ENCODE data around the gene CDKL1.
"Not testable (repeated sequence)": the region's sequence is repeated elsewhere in the genome, so short reads cannot be mapped to it uniquely, and the experiment has no call there.

The CDKL1 gene

GRCh38 chr14:50318031-50318626 is 78.6 kb downstream of the CDKL1 start:
- no peaks in the 10 kb centered on the region for H3K27me3 ChIP-seq (ENCODE audit: insufficient read depth, low read length)

GRCh38 chr14:50314098-50314497 is 82.6 kb downstream of the CDKL1 start:
- H3K27me3 ChIP-seq (ENCODE audit: insufficient read depth, low read length); H3K9ac ChIP-seq (ENCODE audit: low read length); H3F3A ChIP-seq (ENCODE audit: insufficient read depth, low read length); H3K4me3 ChIP-seq (ENCODE audit: low read depth, low read length, poor library complexity, severe bottlenecking); H2AFZ ChIP-seq (ENCODE audit: low read length); H4K20me1 ChIP-seq (ENCODE audit: insufficient read depth, low read length); H3K9me2 ChIP-seq (ENCODE audit: low read depth, low read length); H3K4me2 ChIP-seq (ENCODE audit: low read length); H3K9me3 ChIP-seq (ENCODE audit: low read length); H3K27ac ChIP-seq (ENCODE audit: low read depth, low read length, poor library complexity, severe bottlenecking): not testable (repeated sequence)
- peaks cover 20% of the 10 kb centered on the region for H3K79me2 ChIP-seq (ENCODE audit: insufficient read depth, low read length)
- peaks cover 18% of the 10 kb centered on the region for H3K36me3 ChIP-seq (ENCODE audit: insufficient read depth, low read length)
- peaks cover 23% of the 10 kb centered on the region for H3K4me1 ChIP-seq (ENCODE audit: insufficient read depth, low read length, severe bottlenecking)

More at GRCh38 chr14:50318031-50318626, 78.6 kb downstream of the CDKL1 start:
- H3K9me2 ChIP-seq (ENCODE audit: low read depth, low read length), result no peaks in the 10 kb centered on the region
- H2AFZ ChIP-seq (ENCODE audit: low read length), result no peak overlapping the region
- H3K79me2 ChIP-seq (ENCODE audit: insufficient read depth, low read length), result peaks cover 12% of the 10 kb centered on the region
- H3K27ac ChIP-seq (ENCODE audit: low read depth, low read length, poor library complexity, severe bottlenecking), result no peak overlapping the region
- no peak overlapping the region for H3K4me3 ChIP-seq (ENCODE audit: low read depth, low read length, poor library complexity, severe bottlenecking)
- no peaks in the 10 kb centered on the region for H4K20me1 ChIP-seq (ENCODE audit: insufficient read depth, low read length)
- peaks cover 22% of the 10 kb centered on the region for H3K36me3 ChIP-seq (ENCODE audit: insufficient read depth, low read length)
- TF ChIP-seq EZH2 (IDR thresholded peaks at IDR 0.05; ENCODE audit: borderline replicate concordance, low read length), result no peak
- peak; percentile 52 for TF ChIP-seq CTCF (IDR thresholded peaks at IDR 0.05; ENCODE audit: low read length)
- no peaks in the 10 kb centered on the region for H3F3A ChIP-seq (ENCODE audit: insufficient read depth, low read length)
- H3K4me2 ChIP-seq (ENCODE audit: low read length), result no peak overlapping the region
- peaks cover 37% of the 10 kb centered on the region for H3K4me1 ChIP-seq (ENCODE audit: insufficient read depth, low read length, severe bottlenecking)
- no peak overlapping the region for H3K9ac ChIP-seq (ENCODE audit: low read length)
- H3K9me3 ChIP-seq (ENCODE audit: low read length), result peaks cover 2% of the 10 kb centered on the region; the same call in 1 of the 2 replicates

- no peaks in the 10 kb centered on the region for H4K20me1 ChIP-seq (ENCODE audit: insufficient read depth, low read length)
- H3K27ac ChIP-seq (ENCODE audit: low read depth, low read length, poor library complexity, severe bottlenecking), result peak overlapping the region; percentile 85
- peaks cover 23% of the 10 kb centered on the region for H3K36me3 ChIP-seq (ENCODE audit: insufficient read depth, low read length)
- H3K79me2 ChIP-seq (ENCODE audit: insufficient read depth, low read length), result peaks cover 22% of the 10 kb centered on the region
- no peaks in the 10 kb centered on the region for H3K27me3 ChIP-seq (ENCODE audit: insufficient read depth, low read length)
- no peaks in the 10 kb centered on the region for H3K9me2 ChIP-seq (ENCODE audit: low read depth, low read length)
- H3K4me1 ChIP-seq (ENCODE audit: insufficient read depth, low read length, severe bottlenecking), result peaks cover 16% of the 10 kb centered on the region
- no peaks in the 10 kb centered on the region for H3F3A ChIP-seq (ENCODE audit: insufficient read depth, low read length)
- TF ChIP-seq EZH2 (IDR thresholded peaks at IDR 0.05; ENCODE audit: borderline replicate concordance, low read length), result no peak
- TF ChIP-seq CTCF (IDR thresholded peaks at IDR 0.05; ENCODE audit: low read length), result no peak
- peak overlapping the region; percentile 84 for H3K4me3 ChIP-seq (ENCODE audit: low read depth, low read length, poor library complexity, severe bottlenecking)
- no peak overlapping the region for H2AFZ ChIP-seq (ENCODE audit: low read length)
- peak overlapping the region; percentile 86 for H3K9ac ChIP-seq (ENCODE audit: low read length)
- H3K9me3 ChIP-seq (ENCODE audit: low read length), result peaks cover 2% of the 10 kb centered on the region; the same call in 1 of the 2 replicates
- peak overlapping the region; percentile 78 for H3K4me2 ChIP-seq (ENCODE audit: low read length)
Measured at GRCh38 chr14:50312734-50313054, 84.0 kb downstream of the CDKL1 start.
